Activated T-helper 2 cell treated with anti-CD3 and anti-CD28 coated beads, Interferon-gamma antibody, Interleukin-2, Interleukin-4, amounts not matched to agents 10 μg/mL and 5 μg/mL and 100 μg/mL, durations not matched to agents 14 hours and 24 hours and 36 hours (primary cell): ENCODE measurements around the gene DSCAML1. TPM values are rescaled to one million over a fixed set of nuclear protein-coding genes. Genes with fewer than 3 reads are reported as not detected.

Experiments
- DNase-seq: peaks from one replicate; pipeline ENCODE4 v3.0.0; 2021; ENCODE audit warnings: low spot score
- H3K27ac Mint-ChIP-seq: one replicate; pipeline ENCODE4 v1.8.0; 2021; ENCODE audit warnings: mixed read lengths
- H3K27me3 Mint-ChIP-seq: one replicate; pipeline ENCODE4 v1.8.0; 2021; ENCODE audit warnings: low read depth, mixed read lengths
- H3K36me3 Mint-ChIP-seq: one replicate; pipeline ENCODE4 v1.8.0; 2021; ENCODE audit warnings: low read depth, mixed read lengths
- H3K4me1 Mint-ChIP-seq: one replicate; pipeline ENCODE4 v1.8.0; 2021; ENCODE audit warnings: low read depth, mixed read lengths
- H3K4me3 Mint-ChIP-seq: one replicate; pipeline ENCODE4 v1.8.0; 2021; ENCODE audit warnings: low read depth, mild to moderate bottlenecking, moderate library complexity, mixed read lengths
- H3K9me3 Mint-ChIP-seq: one replicate; pipeline ENCODE4 v1.8.0; 2021; ENCODE audit warnings: mixed read lengths
- intact Hi-C: fragments of 100-400 bp; cut with micrococcal nuclease; formaldehyde crosslinking; loops from one replicate; pipeline ENCODE4 v1.15.1; 2023
- total RNA-seq: library from RNA; stranded (reverse); gene quantifications from 2 replicates; pipeline ENCODE4 v1.2.3, GENCODE V29; 2022

The DSCAML1 gene
- total RNA-seq, 1 donor from 2014 or later: not detected

- Mint-ChIP-seq H3K4me3 (no peak overlapping the region), H3K27ac (no peak overlapping the region), H3K27me3 (peaks cover 4% of the 10 kb centered on the region), H3K9me3 (no peaks in the 10 kb centered on the region), H3K4me1 (peaks cover 5% of the 10 kb centered on the region), H3K36me3 (no peaks in the 10 kb centered on the region)
- DNase-seq: no peak
- intact Hi-C loops: no loop called here
Observed at GRCh38 chr11:117591316-117592039, 205.5 kb downstream of the DSCAML1 start.

- H3K27me3 Mint-ChIP-seq: no peaks in the 10 kb centered on the region
- H3K27ac Mint-ChIP-seq: no peak overlapping the region
- H3K36me3 Mint-ChIP-seq: no peaks in the 10 kb centered on the region
- intact Hi-C loops: no loop called here
- no peak overlapping the region for H3K4me3 Mint-ChIP-seq
- no peaks in the 10 kb centered on the region for H3K4me1 Mint-ChIP-seq
- no peaks in the 10 kb centered on the region for H3K9me3 Mint-ChIP-seq
- no peak for DNase-seq
Observed at GRCh38 chr11:117589063-117589462, 208.0 kb downstream of the DSCAML1 start.

GRCh38 chr11:117588166-117588810, 208.7 kb downstream of the DSCAML1 start:
- Mint-ChIP-seq H3K36me3 (no peaks in the 10 kb centered on the region), H3K4me3 (no peak overlapping the region), H3K27ac (no peak overlapping the region), H3K9me3 (no peaks in the 10 kb centered on the region), H3K27me3 (no peaks in the 10 kb centered on the region), H3K4me1 (no peaks in the 10 kb centered on the region)
- no peak for DNase-seq
- intact Hi-C loops: no loop called here

DNA sequence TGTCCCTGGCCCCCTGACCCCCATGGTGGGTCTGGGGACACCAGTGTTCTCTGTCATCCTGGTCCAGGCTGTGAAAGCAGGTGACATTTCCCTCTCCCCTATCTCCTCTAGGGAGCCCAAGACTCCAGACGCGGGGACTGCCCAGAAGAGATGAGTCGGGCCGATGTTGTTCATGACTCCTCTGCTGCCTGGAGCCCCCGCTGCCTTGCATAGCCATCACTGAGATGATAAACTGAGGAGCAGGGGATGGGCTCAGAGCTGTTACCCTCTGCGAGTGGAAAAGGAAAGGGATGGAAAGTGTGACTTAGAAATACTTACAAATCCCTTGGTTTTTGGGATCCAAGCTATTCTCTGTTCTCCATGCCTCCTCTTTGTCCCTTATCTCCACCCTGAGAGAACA, 209.6 kb downstream of the DSCAML1 start:
- H3K36me3 Mint-ChIP-seq: no peaks in the 10 kb centered on the region
- intact Hi-C loops: no loop called here
- H3K27ac Mint-ChIP-seq: no peak overlapping the region
- no peak overlapping the region for H3K4me3 Mint-ChIP-seq
- H3K4me1 Mint-ChIP-seq: no peaks in the 10 kb centered on the region
- DNase-seq: no peak
- no peaks in the 10 kb centered on the region for H3K27me3 Mint-ChIP-seq
- H3K9me3 Mint-ChIP-seq: no peaks in the 10 kb centered on the region

DNA sequence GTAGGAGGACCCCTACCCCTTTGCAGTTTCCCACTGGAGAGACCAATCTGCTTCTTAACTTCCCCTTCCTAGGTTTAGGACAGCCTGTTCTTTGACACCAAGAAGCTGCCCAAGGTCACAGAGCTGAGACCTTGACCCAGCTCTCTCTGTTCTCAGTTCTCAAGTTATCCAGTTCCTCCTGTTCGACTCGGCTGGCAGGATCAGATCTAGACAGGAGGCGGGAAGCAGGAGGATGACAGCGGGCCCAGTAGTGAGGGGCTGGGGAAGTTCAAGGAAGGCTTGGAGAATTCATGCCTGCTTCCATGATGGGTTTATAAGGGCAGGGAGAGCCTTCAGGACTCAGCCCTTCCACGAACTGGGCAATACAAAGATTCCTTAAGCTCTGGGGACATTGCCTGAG, 210.6 kb downstream of the DSCAML1 start:
- H3K27ac Mint-ChIP-seq: no peak overlapping the region
- H3K4me1 Mint-ChIP-seq: no peaks in the 10 kb centered on the region
- no peaks in the 10 kb centered on the region for H3K36me3 Mint-ChIP-seq
- H3K27me3 Mint-ChIP-seq: peaks cover under 1% of the 10 kb centered on the region
- H3K9me3 Mint-ChIP-seq: no peaks in the 10 kb centered on the region
- intact Hi-C loops: no loop called here
- no peak overlapping the region for H3K4me3 Mint-ChIP-seq
- DNase-seq: no peak

GRCh38 chr11:117585631-117586030, 211.4 kb downstream of the DSCAML1 start:
- H3K27ac Mint-ChIP-seq: no peak overlapping the region
- no peak overlapping the region for H3K4me3 Mint-ChIP-seq
- no peak for DNase-seq
- H3K36me3 Mint-ChIP-seq: no peaks in the 10 kb centered on the region
- intact Hi-C loops: no loop called here
- H3K9me3 Mint-ChIP-seq: no peaks in the 10 kb centered on the region
- H3K4me1 Mint-ChIP-seq: no peaks in the 10 kb centered on the region
- peaks cover 3% of the 10 kb centered on the region for H3K27me3 Mint-ChIP-seq

DNA sequence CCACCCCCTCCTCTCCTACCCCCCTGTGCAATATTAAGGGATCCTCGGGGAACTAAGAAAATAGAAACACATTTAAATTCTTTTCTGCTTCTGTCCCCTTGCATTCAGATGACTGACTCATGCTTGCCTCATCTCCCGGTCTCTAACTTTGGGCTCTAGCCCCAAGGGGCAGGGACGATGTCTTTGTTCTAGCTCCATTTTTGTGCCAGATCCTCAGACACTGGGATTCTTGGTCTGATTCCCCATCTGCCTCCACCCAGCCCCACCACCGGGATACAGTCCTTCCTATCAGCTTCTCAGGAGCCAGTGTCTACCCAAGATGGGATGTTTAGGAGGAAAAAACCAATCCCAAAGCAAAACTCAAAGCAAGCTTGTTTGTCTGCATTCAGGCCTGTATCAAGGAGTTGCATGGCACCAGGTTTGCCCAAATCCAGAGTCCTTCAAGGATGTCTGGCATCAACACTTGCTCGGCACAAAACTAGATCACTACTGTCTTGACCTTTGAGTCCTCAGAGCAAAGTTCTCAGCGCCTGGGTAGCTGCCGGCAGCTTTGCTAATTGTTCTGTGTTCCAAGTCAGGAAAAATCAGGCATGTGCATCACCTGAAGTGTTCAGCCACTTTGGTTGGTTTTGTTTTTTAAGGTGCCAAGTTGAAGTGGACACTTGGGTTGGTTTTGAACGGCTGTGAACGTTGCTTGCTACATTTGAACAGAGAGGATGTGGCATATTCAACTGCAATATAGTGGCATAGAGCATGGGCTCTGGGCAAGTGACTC, 212.8 kb downstream of the DSCAML1 start:
- H3K27me3 Mint-ChIP-seq: peaks cover 3% of the 10 kb centered on the region
- intact Hi-C loops: no loop called here
- H3K4me1 Mint-ChIP-seq: no peaks in the 10 kb centered on the region
- no peak overlapping the region for H3K4me3 Mint-ChIP-seq
- H3K27ac Mint-ChIP-seq: no peak overlapping the region
- H3K36me3 Mint-ChIP-seq: no peaks in the 10 kb centered on the region
- H3K9me3 Mint-ChIP-seq: no peaks in the 10 kb centered on the region
- DNase-seq: no peak

- no peak overlapping the region for H3K27ac Mint-ChIP-seq
- H3K4me1 Mint-ChIP-seq: no peaks in the 10 kb centered on the region
- H3K9me3 Mint-ChIP-seq: no peaks in the 10 kb centered on the region
- DNase-seq: no peak
- no peaks in the 10 kb centered on the region for H3K36me3 Mint-ChIP-seq
- no peak overlapping the region for H3K4me3 Mint-ChIP-seq
- intact Hi-C loops: no loop called here
- peaks cover 3% of the 10 kb centered on the region for H3K27me3 Mint-ChIP-seq
Observed at GRCh38 chr11:117583063-117583801, 213.8 kb downstream of the DSCAML1 start.

GRCh38 chr11:117582433-117582832, 214.6 kb downstream of the DSCAML1 start:
- intact Hi-C loops: no loop called here
- H3K4me1 Mint-ChIP-seq: no peaks in the 10 kb centered on the region
- DNase-seq: no peak
- H3K4me3 Mint-ChIP-seq: no peak overlapping the region
- no peaks in the 10 kb centered on the region for H3K36me3 Mint-ChIP-seq
- peaks cover 3% of the 10 kb centered on the region for H3K27me3 Mint-ChIP-seq
- no peak overlapping the region for H3K27ac Mint-ChIP-seq
- H3K9me3 Mint-ChIP-seq: no peaks in the 10 kb centered on the region

GRCh38 chr11:117580866-117581265, 216.2 kb downstream of the DSCAML1 start:
- H3K27me3 Mint-ChIP-seq: peaks cover 3% of the 10 kb centered on the region
- no peaks in the 10 kb centered on the region for H3K4me1 Mint-ChIP-seq
- H3K4me3 Mint-ChIP-seq: no peak overlapping the region
- no peak for DNase-seq
- no peaks in the 10 kb centered on the region for H3K36me3 Mint-ChIP-seq
- intact Hi-C loops: no loop called here
- no peak overlapping the region for H3K27ac Mint-ChIP-seq
- H3K9me3 Mint-ChIP-seq: no peaks in the 10 kb centered on the region

GRCh38 chr11:117579161-117579560, 217.9 kb downstream of the DSCAML1 start:
- no peak overlapping the region for H3K27ac Mint-ChIP-seq
- intact Hi-C loops: no loop called here
- H3K27me3 Mint-ChIP-seq: peaks cover 3% of the 10 kb centered on the region
- no peak overlapping the region for H3K4me3 Mint-ChIP-seq
- H3K4me1 Mint-ChIP-seq: no peaks in the 10 kb centered on the region
- no peak for DNase-seq
- no peaks in the 10 kb centered on the region for H3K9me3 Mint-ChIP-seq
- H3K36me3 Mint-ChIP-seq: no peaks in the 10 kb centered on the region

GRCh38 chr11:117575856-117576255, 221.2 kb downstream of the DSCAML1 start:
- Mint-ChIP-seq H3K27ac (no peak overlapping the region), H3K4me1 (no peaks in the 10 kb centered on the region), H3K27me3 (no peaks in the 10 kb centered on the region), H3K9me3 (no peaks in the 10 kb centered on the region), H3K4me3 (no peak overlapping the region), H3K36me3 (no peaks in the 10 kb centered on the region)
- DNase-seq: no peak
- intact Hi-C loops: no loop called here
